DOHH2 (cell line): ENCODE data around the gene LSAMP.

Experiments used
- H3F3A ChIP-seq: fragments of 200-600 bp; sonication (generic), shearing (Covaris generic); 2 replicates; pipeline ENCODE4 v1.6.0; 2016; ENCODE audit warnings: antibody characterized with exemption, mild to moderate bottlenecking; ENCODE audit not compliant: control insufficient read depth, insufficient read depth
- H3K27ac ChIP-seq: fragments of 200-600 bp; sonication (generic); 2 replicates; pipeline ENCODE4 v1.5.1; 2014; ENCODE audit warnings: low read depth, mild to moderate bottlenecking, low read length, moderate library complexity
- H3K27me3 ChIP-seq: fragments of 200-600 bp; sonication (generic); 2 replicates; pipeline ENCODE4 v1.6.1; 2014; ENCODE audit warnings: mild to moderate bottlenecking, low read length, mixed read lengths; ENCODE audit not compliant: control insufficient read depth
- H3K36me3 ChIP-seq: fragments of 200-600 bp; sonication (generic); 2 replicates; pipeline ENCODE4 v1.6.1; 2014; ENCODE audit warnings: mild to moderate bottlenecking, low read length, moderate library complexity, mixed read lengths; ENCODE audit not compliant: control insufficient read depth
- H3K4me1 ChIP-seq: fragments of 200-600 bp; sonication (generic); 2 replicates; pipeline ENCODE4 v1.6.1; 2014; ENCODE audit warnings: mild to moderate bottlenecking, low read length, mixed read lengths; ENCODE audit not compliant: control insufficient read depth
- H3K4me2 ChIP-seq: fragments of 200-600 bp; sonication (generic); 2 replicates; pipeline ENCODE4 v1.6.0; 2014; ENCODE audit warnings: mild to moderate bottlenecking, low read length, moderate library complexity
- H3K4me3 ChIP-seq: fragments of 200-600 bp; sonication (generic); 2 replicates; pipeline ENCODE4 v1.5.1; 2014; ENCODE audit warnings: mild to moderate bottlenecking, low read length, mixed read lengths
- H3K79me2 ChIP-seq: fragments of 200-600 bp; sonication (generic); 2 replicates; pipeline ENCODE4 v1.6.1; 2014; ENCODE audit warnings: mild to moderate bottlenecking, low read length, mixed read lengths; ENCODE audit not compliant: control insufficient read depth
- H3K9me2 ChIP-seq: fragments of 200-600 bp; sonication (generic); replicated peaks from 2 replicates; pipeline ENCODE4 v1.6.1; 2014; ENCODE audit warnings: mild to moderate bottlenecking, low read length, mixed read lengths; ENCODE audit not compliant: control insufficient read depth
- H3K9me3 ChIP-seq: fragments of 200-600 bp; sonication (generic); 2 replicates; pipeline ENCODE4 v1.6.1; 2014; ENCODE audit warnings: antibody characterized with exemption, low read length, mixed read lengths; ENCODE audit not compliant: control insufficient read depth, insufficient read depth
- H4K20me1 ChIP-seq: fragments of 200-600 bp; sonication (generic); 2 replicates; pipeline ENCODE4 v1.6.0; 2014; ENCODE audit warnings: low read depth, mild to moderate bottlenecking, antibody characterized with exemption, low read length, moderate library complexity; ENCODE audit not compliant: control insufficient read depth, insufficient read depth
- CTCF ChIP-seq: fragments of 200-600 bp; sonication (generic); IDR thresholded peaks from one replicate; pipeline ENCODE4 v1.5.1; 2014; ENCODE audit warnings: antibody characterized with exemption, mild to moderate bottlenecking, low read depth, low read length; ENCODE audit not compliant: poor library complexity, severe bottlenecking
- EZH2phosphoT487 ChIP-seq: fragments of 200-600 bp; sonication (generic); IDR thresholded peaks from 2 replicates; pipeline ENCODE4 v1.6.1; 2017; ENCODE audit warnings: borderline replicate concordance, mild to moderate bottlenecking, antibody characterized with exemption, low read length, moderate library complexity, mixed read lengths

LSAMP gene

GRCh38 chr3:116260491-116260890, 184.8 kb downstream of the LSAMP start:
- Histone ChIP-seq H3K27ac (no peak overlapping the region), H3K27me3 (no peaks in the 10 kb centered on the region), H3K4me3 (no peak overlapping the region), H3K4me2 (no peak overlapping the region), H3F3A (no peaks in the 10 kb centered on the region), H3K4me1 (no peaks in the 10 kb centered on the region), H4K20me1 (no peaks in the 10 kb centered on the region), H3K79me2 (no peaks in the 10 kb centered on the region), H3K36me3 (no peaks in the 10 kb centered on the region), H3K9me3 (no peaks in the 10 kb centered on the region), H3K9me2 (no peaks in the 10 kb centered on the region)
- TF ChIP-seq EZH2phosphoT487 = no peak
- no peak for TF ChIP-seq CTCF

GRCh38 chr3:116259984-116260383, 185.3 kb downstream of the LSAMP start:
- H3K27ac ChIP-seq = no peak overlapping the region
- no peak overlapping the region for H3K4me2 ChIP-seq
- TF ChIP-seq CTCF = no peak
- no peak for TF ChIP-seq EZH2phosphoT487
- H3K79me2 ChIP-seq = no peaks in the 10 kb centered on the region
- H3F3A ChIP-seq = no peaks in the 10 kb centered on the region
- no peaks in the 10 kb centered on the region for H3K27me3 ChIP-seq
- no peaks in the 10 kb centered on the region for H3K36me3 ChIP-seq
- H4K20me1 ChIP-seq = no peaks in the 10 kb centered on the region
- no peaks in the 10 kb centered on the region for H3K9me2 ChIP-seq
- no peaks in the 10 kb centered on the region for H3K9me3 ChIP-seq
- H3K4me1 ChIP-seq = no peaks in the 10 kb centered on the region
- H3K4me3 ChIP-seq = no peak overlapping the region

- H3K4me1 ChIP-seq = no peaks in the 10 kb centered on the region
- no peak overlapping the region for H3K4me3 ChIP-seq
- H4K20me1 ChIP-seq = no peaks in the 10 kb centered on the region
- no peak overlapping the region for H3K4me2 ChIP-seq
- H3F3A ChIP-seq = no peaks in the 10 kb centered on the region
- no peaks in the 10 kb centered on the region for H3K9me2 ChIP-seq
- H3K9me3 ChIP-seq = no peaks in the 10 kb centered on the region
- no peaks in the 10 kb centered on the region for H3K36me3 ChIP-seq
- TF ChIP-seq EZH2phosphoT487 (no peak), CTCF (no peak)
- H3K79me2 ChIP-seq = no peaks in the 10 kb centered on the region
- no peaks in the 10 kb centered on the region for H3K27me3 ChIP-seq
- no peak overlapping the region for H3K27ac ChIP-seq
Measured at GRCh38 chr3:116256843-116257485, 188.3 kb downstream of the LSAMP start.
